ENCODE data around the gene SLC7A11. TPM values are rescaled to one million over a fixed set of nuclear protein-coding genes. Genes with fewer than 3 reads are reported as not detected.

The SLC7A11 gene
- total RNA-seq, 8 experiments from 2014 or later = 2.1 to 97.0 (median 5.0) TPM

DNA sequence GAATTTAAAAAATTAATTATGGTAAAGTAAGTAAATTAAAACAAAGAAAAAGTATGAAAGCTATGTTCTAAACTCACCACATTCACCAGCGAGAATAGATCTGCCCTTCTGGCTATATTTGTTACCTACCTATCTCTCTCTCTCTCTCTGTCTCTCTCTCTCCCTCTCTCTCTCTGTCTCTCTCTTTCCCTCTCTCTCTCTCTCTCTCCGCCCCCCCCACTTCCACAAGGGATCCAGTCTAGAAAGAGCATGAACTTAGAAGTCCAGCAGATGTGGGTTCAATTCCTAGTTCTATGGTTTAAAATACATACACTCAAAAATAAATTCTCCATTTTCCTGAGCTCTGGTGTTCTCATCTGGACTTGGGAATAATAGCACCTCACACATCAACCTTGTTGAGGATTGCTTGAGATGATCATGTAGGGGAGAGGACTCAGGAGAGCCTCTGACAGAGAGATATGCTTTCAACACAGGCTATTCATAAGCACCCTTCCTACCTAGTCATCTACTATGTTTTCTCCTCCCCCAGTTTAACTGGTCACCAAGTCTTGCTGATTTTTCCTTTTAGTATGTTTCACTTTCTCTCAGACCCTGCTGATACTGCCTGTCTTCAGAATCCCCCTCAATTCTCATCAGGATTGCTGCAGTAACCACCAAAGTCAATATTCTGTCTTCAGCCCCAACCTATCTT is 64.7 kb downstream of the SLC7A11 start:
- in situ Hi-C loops (cut with MboI; ENCODE audit: low pct_unique_long_range_greater_than_20kb in 2 of 9, low sequenced_read_pairs in 9 of 9, unreplicated experiment in 9 of 9) = loop anchor here in 2 of 9 experiments (25.0 kb wide), 2 partner anchors 365 to 685 kb away; no protein-coding TSS in a partner anchor
- no peak overlapping the region for H3K4me3 ChIP-seq
- no peak overlapping the region for H3K27ac ChIP-seq
- no peak for ATAC-seq (replicated peaks in 6 of 8)
- peaks cover 8 to 32% of the 10 kb centered on the region in 2 donors for H3K4me1 ChIP-seq (replicated peaks in 1 of 2)
- 33 to 100% (median 86%) methylated on average over 1 to 2 of the region's 2 CpGs; no CpG with 5 or more reads in 3 of the 10 experiments for WGBS, 10 experiments

- in situ Hi-C loops (cut with MboI; ENCODE audit: low pct_unique_long_range_greater_than_20kb in 2 of 9, low sequenced_read_pairs in 9 of 9, unreplicated experiment in 9 of 9) = loop anchor here in 2 of 9 experiments (25.0 kb wide), 2 partner anchors 363 to 687 kb away; no protein-coding TSS in a partner anchor
- ATAC-seq (replicated peaks in 6 of 8) = peak in 7 of 8 experiments; percentile 57 to 78 (median 67)
- Histone ChIP-seq H3K4me1 (replicated peaks in 1 of 2) (peaks cover 0 to 12% of the 10 kb centered on the region in 2 donors), H3K27ac (peak overlapping the region in 1 of 2 donors; percentile 17), H3K4me3 (no peak overlapping the region)
- 0 to 85% (median 64%) methylated on average over 1 to 5 of the region's 5 CpGs; no CpG with 5 or more reads in 1 of the 10 experiments for WGBS, 10 experiments
Observed at GRCh38 chr4:138174981-138175794, 67.0 kb downstream of the SLC7A11 start.

DNA sequence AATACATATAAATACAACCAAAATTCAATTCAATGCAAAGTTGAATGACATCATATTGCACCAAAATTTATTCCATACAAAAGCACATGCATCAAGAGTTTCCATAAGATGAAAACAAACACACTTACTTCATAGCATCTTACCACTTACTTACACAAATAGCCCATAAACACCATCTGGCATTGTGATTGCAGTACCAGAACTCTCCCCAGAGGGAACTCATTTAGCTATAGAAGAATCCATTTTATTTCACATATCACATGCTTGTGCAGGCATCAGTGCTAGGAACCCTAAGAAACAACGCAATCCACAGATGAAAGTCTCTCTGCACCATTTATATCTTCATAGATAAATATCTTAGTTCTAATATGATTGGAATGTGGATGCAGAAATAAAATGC is 77.9 kb downstream of the SLC7A11 start:
- Histone ChIP-seq H3K4me3 (no peak overlapping the region), H3K27ac (no peak overlapping the region), H3K4me1 (replicated peaks in 1 of 2) (no peaks in the 10 kb centered on the region)
- no peak for ATAC-seq (replicated peaks in 6 of 8)
- in situ Hi-C loops (cut with MboI; ENCODE audit: low pct_unique_long_range_greater_than_20kb in 2 of 9, low sequenced_read_pairs in 9 of 9, unreplicated experiment in 9 of 9) = no loop called here
- WGBS, 10 experiments = 25 to 100% (median 100%) methylated on average over 1 of the region's 1 CpG; no CpG with 5 or more reads in 4 of the 10 experiments

- no peak for ATAC-seq (replicated peaks in 6 of 8)
- no peaks in the 10 kb centered on the region for H3K4me1 ChIP-seq (replicated peaks in 1 of 2)
- H3K27ac ChIP-seq = no peak overlapping the region
- WGBS, 10 experiments = 80 to 100% (median 100%) methylated on average over 1 to 2 of the region's 2 CpGs; no CpG with 5 or more reads in 1 of the 10 experiments
- H3K4me3 ChIP-seq = no peak overlapping the region
- in situ Hi-C loops (cut with MboI; ENCODE audit: low pct_unique_long_range_greater_than_20kb in 2 of 9, low sequenced_read_pairs in 9 of 9, unreplicated experiment in 9 of 9) = no loop called here
Observed at GRCh38 chr4:138163171-138163570, 79.0 kb downstream of the SLC7A11 start.

DNA sequence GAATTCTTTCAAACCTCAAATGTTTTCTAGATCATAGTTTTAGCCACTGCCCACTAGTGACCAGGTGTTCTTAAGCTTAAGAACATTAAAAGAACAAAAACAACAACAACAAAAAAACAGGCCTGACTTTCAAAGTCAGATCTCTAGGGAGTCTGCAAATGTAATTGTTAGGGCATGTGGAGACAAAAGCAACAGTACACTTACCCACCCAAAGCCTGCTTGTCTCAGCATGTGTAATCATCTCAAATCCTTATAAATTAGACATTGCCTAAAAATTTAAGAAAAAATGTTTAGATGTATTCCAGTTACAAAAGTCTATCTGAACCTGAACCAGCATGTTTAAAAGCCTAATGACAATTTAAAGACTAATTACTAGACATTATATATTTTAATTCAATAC is 79.9 kb downstream of the SLC7A11 start:
- H3K4me1 ChIP-seq (replicated peaks in 1 of 2) = no peaks in the 10 kb centered on the region
- ATAC-seq (replicated peaks in 6 of 8) = no peak
- in situ Hi-C loops (cut with MboI; ENCODE audit: low pct_unique_long_range_greater_than_20kb in 2 of 9, low sequenced_read_pairs in 9 of 9, unreplicated experiment in 9 of 9) = no loop called here
- no peak overlapping the region for H3K4me3 ChIP-seq
- H3K27ac ChIP-seq = no peak overlapping the region

GRCh38 chr4:138161351-138161750 is 80.8 kb downstream of the SLC7A11 start:
- H3K4me1 ChIP-seq (replicated peaks in 1 of 2) = no peaks in the 10 kb centered on the region
- 47 to 100% (median 76%) methylated on average over 1 to 2 of the region's 2 CpGs; no CpG with 5 or more reads in 1 of the 10 experiments for WGBS, 10 experiments
- no peak overlapping the region for H3K27ac ChIP-seq
- H3K4me3 ChIP-seq = no peak overlapping the region
- in situ Hi-C loops (cut with MboI; ENCODE audit: low pct_unique_long_range_greater_than_20kb in 2 of 9, low sequenced_read_pairs in 9 of 9, unreplicated experiment in 9 of 9) = no loop called here
- no peak for ATAC-seq (replicated peaks in 6 of 8)

DNA sequence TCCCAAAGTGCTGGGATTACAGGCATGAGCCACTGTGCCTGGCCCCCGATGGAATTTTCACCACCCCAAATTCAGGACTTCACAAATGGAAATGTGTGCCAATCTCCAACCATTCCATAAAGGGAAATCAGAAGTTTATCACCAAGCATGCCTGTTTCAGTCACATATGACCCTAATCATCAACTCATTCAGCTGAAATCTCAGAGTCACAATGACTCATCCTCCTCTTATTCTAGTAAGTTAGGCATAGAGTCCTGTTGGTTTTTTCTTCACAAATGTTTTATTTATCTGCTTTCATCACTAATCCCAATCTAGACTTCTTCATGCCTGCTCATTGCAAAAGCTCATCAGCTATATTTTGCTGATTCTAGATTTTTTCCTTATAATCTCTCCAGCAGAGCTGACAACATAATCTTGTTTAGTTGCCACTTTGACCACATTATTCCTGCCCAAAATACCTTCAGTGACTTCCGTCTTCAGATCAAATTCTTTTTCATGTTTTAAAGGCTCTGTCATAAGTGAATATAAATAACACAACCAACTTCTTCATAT is 83.3 kb downstream of the SLC7A11 start:
- 0 to 100% (median 75%) methylated on average over 1 to 2 of the region's 2 CpGs; no CpG with 5 or more reads in 1 of the 10 experiments for WGBS, 10 experiments
- in situ Hi-C loops (cut with MboI; ENCODE audit: low pct_unique_long_range_greater_than_20kb in 2 of 9, low sequenced_read_pairs in 9 of 9, unreplicated experiment in 9 of 9) = no loop called here
- Histone ChIP-seq H3K4me1 (replicated peaks in 1 of 2) (no peaks in the 10 kb centered on the region), H3K4me3 (no peak overlapping the region), H3K27ac (no peak overlapping the region)
- ATAC-seq (replicated peaks in 6 of 8) = peak in 2 of 8 experiments; percentile 61 to 82

DNA sequence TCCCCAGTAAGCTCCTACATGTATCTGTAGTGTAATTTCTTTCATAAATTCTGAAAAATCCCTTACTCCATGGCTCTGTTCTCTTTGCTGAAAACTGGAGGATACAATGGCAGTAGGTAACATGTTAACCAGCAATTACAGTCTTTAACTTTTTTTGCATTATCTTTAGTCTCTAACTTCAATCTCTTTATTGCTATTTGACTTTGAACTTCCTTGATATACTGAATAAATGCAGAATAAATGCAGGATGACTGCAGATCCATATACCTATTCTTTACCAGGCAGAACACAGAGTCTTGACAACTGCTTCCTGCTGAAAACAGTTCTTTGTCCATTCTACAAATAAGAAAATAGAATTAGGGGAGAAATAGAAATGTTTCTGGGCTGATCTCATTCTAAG is 101.3 kb downstream of the SLC7A11 start:
- in situ Hi-C loops (cut with MboI; ENCODE audit: low pct_unique_long_range_greater_than_20kb in 2 of 9, low sequenced_read_pairs in 9 of 9, unreplicated experiment in 9 of 9) = no loop called here
- no peak overlapping the region for H3K27ac ChIP-seq
- ATAC-seq (replicated peaks in 6 of 8) = no peak

GRCh38 chr4:138138774-138139173 is 103.4 kb downstream of the SLC7A11 start:
- H3K4me1 ChIP-seq (replicated peaks in 1 of 2) = peaks cover 0 to 3% of the 10 kb centered on the region in 2 donors
- in situ Hi-C loops (cut with MboI; ENCODE audit: low pct_unique_long_range_greater_than_20kb in 2 of 9, low sequenced_read_pairs in 9 of 9, unreplicated experiment in 9 of 9) = no loop called here
- H3K4me3 ChIP-seq = no peak overlapping the region
- 11 to 100% (median 88%) methylated on average over 1 to 2 of the region's 2 CpGs; no CpG with 5 or more reads in 1 of the 10 experiments for WGBS, 10 experiments
- no peak for ATAC-seq (replicated peaks in 6 of 8)
- no peak overlapping the region for H3K27ac ChIP-seq

More for the DNA sequence above, 101.3 kb downstream of the SLC7A11 start:
- Histone ChIP-seq H3K4me1 (replicated peaks in 1 of 2) (peaks cover 0 to 2% of the 10 kb centered on the region in 2 donors), H3K4me3 (no peak overlapping the region)

DNA sequence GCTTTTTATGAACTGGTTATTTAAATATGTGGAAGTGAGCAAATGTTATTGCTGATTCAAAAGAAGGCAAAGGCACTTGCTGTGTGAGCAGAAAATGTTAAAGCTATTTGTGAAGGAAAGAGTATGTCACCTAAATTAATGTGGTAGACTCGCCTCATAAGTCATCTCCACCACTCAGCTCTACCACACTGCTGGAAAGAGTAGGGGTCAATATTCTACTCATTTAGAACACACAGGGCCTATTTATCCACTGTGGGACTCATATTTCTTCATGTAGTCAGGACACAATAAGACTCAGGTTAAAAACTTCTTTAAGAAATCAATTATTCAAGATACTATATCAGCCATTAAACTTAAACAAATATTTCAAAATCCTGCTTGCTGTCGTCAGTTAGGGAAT is 106.5 kb downstream of the SLC7A11 start:
- 0 to 88% (median 63%) methylated on average over 1 to 2 of the region's 2 CpGs; no CpG with 5 or more reads in 1 of the 10 experiments for WGBS, 10 experiments

GRCh38 chr4:138118270-138118669 is 123.9 kb downstream of the SLC7A11 start:
- 0 to 100% (median 69%) methylated on average over 1 of the region's 1 CpG; no CpG with 5 or more reads in 3 of the 10 experiments for WGBS, 10 experiments

More for the DNA sequence above, 106.5 kb downstream of the SLC7A11 start:
- no peak overlapping the region for H3K27ac ChIP-seq
- H3K4me3 ChIP-seq = no peak overlapping the region
- peaks cover 0 to 3% of the 10 kb centered on the region in 2 donors for H3K4me1 ChIP-seq (replicated peaks in 1 of 2)
- in situ Hi-C loops (cut with MboI; ENCODE audit: low pct_unique_long_range_greater_than_20kb in 2 of 9, low sequenced_read_pairs in 9 of 9, unreplicated experiment in 9 of 9) = no loop called here
- peak in 3 of 8 experiments; percentile 21 to 60 (median 59) for ATAC-seq (replicated peaks in 6 of 8)

GRCh38 chr4:138115053-138115452 is 127.1 kb downstream of the SLC7A11 start:
- no peak for ATAC-seq (replicated peaks in 6 of 8)
- no peaks in the 10 kb centered on the region for H3K4me1 ChIP-seq (replicated peaks in 1 of 2)
- in situ Hi-C loops (cut with MboI; ENCODE audit: low pct_unique_long_range_greater_than_20kb in 2 of 9, low sequenced_read_pairs in 9 of 9, unreplicated experiment in 9 of 9) = no loop called here
- WGBS, 10 experiments = 0 to 93% (median 72%) methylated on average over 1 to 2 of the region's 2 CpGs; no CpG with 5 or more reads in 2 of the 10 experiments
- H3K4me3 ChIP-seq = no peak overlapping the region
- H3K27ac ChIP-seq = no peak overlapping the region

More at GRCh38 chr4:138118270-138118669, 123.9 kb downstream of the SLC7A11 start:
- Histone ChIP-seq H3K4me1 (replicated peaks in 1 of 2) (no peaks in the 10 kb centered on the region), H3K27ac (no peak overlapping the region), H3K4me3 (no peak overlapping the region)
- no peak for ATAC-seq (replicated peaks in 6 of 8)
- in situ Hi-C loops (cut with MboI; ENCODE audit: low pct_unique_long_range_greater_than_20kb in 2 of 9, low sequenced_read_pairs in 9 of 9, unreplicated experiment in 9 of 9) = no loop called here

- no peak for ATAC-seq (replicated peaks in 6 of 8)
- Histone ChIP-seq H3K4me1 (replicated peaks in 1 of 2) (no peaks in the 10 kb centered on the region), H3K27ac (no peak overlapping the region), H3K4me3 (no peak overlapping the region)
- in situ Hi-C loops (cut with MboI; ENCODE audit: low pct_unique_long_range_greater_than_20kb in 2 of 9, low sequenced_read_pairs in 9 of 9, unreplicated experiment in 9 of 9) = no loop called here
- WGBS, 10 experiments = 11 to 100% (median 83%) methylated on average over 1 of the region's 1 CpG; no CpG with 5 or more reads in 3 of the 10 experiments
Observed at GRCh38 chr4:138114434-138114833, 127.7 kb downstream of the SLC7A11 start.
